LNCaP clone FGC (cell line): ENCODE data around the gene ATP1B2.

Source experiments
- DNase-seq: peaks from one replicate; pipeline ENCODE4 v3.0.0-alpha.2; 2011; ENCODE audit warnings: low read depth
- H3K4me3 ChIP-seq: 2 replicates; pipeline ENCODE4 v1.5.1; 2011; ENCODE audit warnings: mild to moderate bottlenecking, low read depth, low read length, control low read depth
- CTCF ChIP-seq: IDR thresholded peaks from 2 replicates; pipeline ENCODE4 v1.5.1; 2012; ENCODE audit warnings: mild to moderate bottlenecking; ENCODE audit not compliant: control insufficient read depth, insufficient read depth; ENCODE audit errors: extremely low read depth

ATP1B2 gene

DNA sequence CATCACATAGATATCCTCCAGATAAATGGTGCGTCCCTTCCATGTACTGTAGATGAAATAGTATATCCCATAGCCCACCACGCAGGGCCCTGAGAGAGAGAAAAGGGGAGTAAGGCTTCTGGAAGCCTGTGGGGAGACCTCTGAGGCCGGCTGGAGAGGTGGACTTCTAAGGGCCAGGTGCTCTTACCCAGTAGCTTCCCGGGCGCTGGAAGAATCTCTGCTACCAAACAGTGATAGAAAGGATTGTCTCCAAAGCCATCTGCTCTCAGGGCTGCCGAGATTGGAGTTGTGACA, 23.8 kb upstream of the ATP1B2 start:
- TF ChIP-seq CTCF = no peak
- peak overlapping the region; percentile 90 for H3K4me3 ChIP-seq
- DNase-seq = no peak

GRCh38 chr17:7627250-7628121, 23.2 kb upstream of the ATP1B2 start, which contains the start of gene SAT2:
Gene SAT2 (minus strand): TSS chr17:7627821. CDS start chr17:7627635, 186 bp downstream.
- DNase-seq = peak; percentile 83
- TF ChIP-seq CTCF = no peak

GRCh38 chr17:7629939-7630571, 20.7 kb upstream of the ATP1B2 start, which contains the start of gene SHBG:
Gene SHBG (plus strand): TSS chr17:7630135. CDS start chr17:7630173, 38 bp downstream.
- H3K4me3 ChIP-seq = no peak within 1 kb of the TSS
- DNase-seq = no peak
- TF ChIP-seq CTCF = no peak

More at GRCh38 chr17:7627250-7628121, 23.2 kb upstream of the ATP1B2 start, which contains the start of gene SAT2:
- peak within 1 kb of the TSS; percentile 90 for H3K4me3 ChIP-seq

- DNase-seq = no peak
- H3K4me3 ChIP-seq = no peak overlapping the region
- TF ChIP-seq CTCF = no peak
Measured at GRCh38 chr17:7631398-7632380, 19.0 kb upstream of the ATP1B2 start.

GRCh38 chr17:7632492-7632894, 18.2 kb upstream of the ATP1B2 start:
- peak; percentile 61 for TF ChIP-seq CTCF
- peak; percentile 46 for DNase-seq
- no peak overlapping the region for H3K4me3 ChIP-seq

- no peak for DNase-seq
Measured at GRCh38 chr17:7633093-7633492, 17.6 kb upstream of the ATP1B2 start.

More at GRCh38 chr17:7633093-7633492, 17.6 kb upstream of the ATP1B2 start:
- H3K4me3 ChIP-seq = no peak overlapping the region
- TF ChIP-seq CTCF = no peak
